Measurements from ENCODE around the gene AP2A2. TPM values are rescaled to one million over a fixed set of nuclear protein-coding genes. Genes with fewer than 3 reads are reported as not detected.

Gene AP2A2
- total and polyA plus RNA-seq, 5 donors: 22.4 to 55.0 (median 48.9) TPM

- Histone ChIP-seq H3K27me3 (ENCODE audit: control insufficient read depth, insufficient read depth) (no peaks in the 10 kb centered on the region), H3K4me1 (ENCODE audit: control insufficient read depth, insufficient read depth, low read length) (peaks cover 6% of the 10 kb centered on the region), H3K4me3 (ENCODE audit: low read length) (peak overlapping the region; percentile 98), H3K9me3 (ENCODE audit: control insufficient read depth, low read length) (no peaks in the 10 kb centered on the region), H3K27ac (ENCODE audit: low read length) (peak overlapping the region; percentile 71)
- WGBS: 2% methylated on average over 26 of the region's 26 CpGs
- intact Hi-C loops (cut with DNase I): loop anchor here in 1 of 4 donors (5.0 to 10.0 kb wide), 2 partner anchors 41 to 118 kb away; no protein-coding TSS in a partner anchor
- DNase-seq (peak; percentile 66 to 82 (median 74)), ATAC-seq (peak; percentile 20 to 70)
Observed at GRCh38 chr11:926341-926916, 759 bp downstream of the AP2A2 start.

- no peaks in the 10 kb centered on the region for H3K27me3 ChIP-seq (ENCODE audit: control insufficient read depth, insufficient read depth)
- no peaks in the 10 kb centered on the region for H3K9me3 ChIP-seq (ENCODE audit: control insufficient read depth, low read length)
- 67% methylated on average over 7 of the region's 7 CpGs for WGBS
- H3K4me1 ChIP-seq (ENCODE audit: control insufficient read depth, insufficient read depth, low read length): peaks cover 11% of the 10 kb centered on the region
- ATAC-seq: no peak
- H3K4me3 ChIP-seq (ENCODE audit: low read length): no peak overlapping the region
- peak overlapping the region; percentile 19 for H3K27ac ChIP-seq (ENCODE audit: low read length)
- no peak for DNase-seq
- intact Hi-C loops (cut with DNase I): loop anchor here in 1 of 4 donors (5.0 to 10.0 kb wide), 2 partner anchors 39 to 117 kb away; no protein-coding TSS in a partner anchor
Observed at GRCh38 chr11:927871-928270, 2.2 kb downstream of the AP2A2 start.

- no peak overlapping the region for H3K27ac ChIP-seq (ENCODE audit: low read length)
- intact Hi-C loops (cut with DNase I): loop anchor here in 1 of 4 donors (5.0 to 10.0 kb wide), 2 partner anchors 39 to 116 kb away; no protein-coding TSS in a partner anchor
- WGBS: 79% methylated on average over 8 of the region's 8 CpGs
- H3K27me3 ChIP-seq (ENCODE audit: control insufficient read depth, insufficient read depth): no peaks in the 10 kb centered on the region
- H3K4me3 ChIP-seq (ENCODE audit: low read length): no peak overlapping the region
- no peaks in the 10 kb centered on the region for H3K9me3 ChIP-seq (ENCODE audit: control insufficient read depth, low read length)
- no peak for ATAC-seq
- DNase-seq: no peak
- peaks cover 18% of the 10 kb centered on the region for H3K4me1 ChIP-seq (ENCODE audit: control insufficient read depth, insufficient read depth, low read length)
Observed at GRCh38 chr11:928786-929185, 3.1 kb downstream of the AP2A2 start.

- 96% methylated on average over 11 of the region's 11 CpGs for WGBS
- H3K4me3 ChIP-seq (ENCODE audit: low read length): no peak overlapping the region
- no peaks in the 10 kb centered on the region for H3K27me3 ChIP-seq (ENCODE audit: control insufficient read depth, insufficient read depth)
- DNase-seq (no peak), ATAC-seq (no peak)
- H3K9me3 ChIP-seq (ENCODE audit: control insufficient read depth, low read length): no peaks in the 10 kb centered on the region
- H3K27ac ChIP-seq (ENCODE audit: low read length): no peak overlapping the region
- H3K4me1 ChIP-seq (ENCODE audit: control insufficient read depth, insufficient read depth, low read length): peaks cover 18% of the 10 kb centered on the region
- intact Hi-C loops (cut with DNase I): loop anchor here in 1 of 4 donors (5.0 to 10.0 kb wide), 2 partner anchors 38 to 115 kb away; no protein-coding TSS in a partner anchor
Observed at GRCh38 chr11:929405-929804, 3.7 kb downstream of the AP2A2 start.

GRCh38 chr11:931385-931784, 5.7 kb downstream of the AP2A2 start:
- no peaks in the 10 kb centered on the region for H3K27me3 ChIP-seq (ENCODE audit: control insufficient read depth, insufficient read depth)
- H3K4me3 ChIP-seq (ENCODE audit: low read length): no peak overlapping the region
- ATAC-seq (peak in 1 of 2 donors; percentile 27), DNase-seq (no peak)
- WGBS: 30% methylated on average over 3 of the region's 3 CpGs
- H3K4me1 ChIP-seq (ENCODE audit: control insufficient read depth, insufficient read depth, low read length): peaks cover 18% of the 10 kb centered on the region
- no peak overlapping the region for H3K27ac ChIP-seq (ENCODE audit: low read length)
- intact Hi-C loops (cut with DNase I): no loop called here
- no peaks in the 10 kb centered on the region for H3K9me3 ChIP-seq (ENCODE audit: control insufficient read depth, low read length)

GRCh38 chr11:932435-932834, 6.8 kb downstream of the AP2A2 start:
- intact Hi-C loops (cut with DNase I): no loop called here
- no peak for DNase-seq

GRCh38 chr11:933142-933851, 7.6 kb downstream of the AP2A2 start:
- intact Hi-C loops (cut with DNase I): no loop called here
- Histone ChIP-seq H3K27me3 (ENCODE audit: control insufficient read depth, insufficient read depth) (no peaks in the 10 kb centered on the region), H3K27ac (ENCODE audit: low read length) (peak overlapping the region; percentile 54), H3K4me3 (ENCODE audit: low read length) (no peak overlapping the region), H3K4me1 (ENCODE audit: control insufficient read depth, insufficient read depth, low read length) (peaks cover 14% of the 10 kb centered on the region), H3K9me3 (ENCODE audit: control insufficient read depth, low read length) (no peaks in the 10 kb centered on the region)
- ATAC-seq (peak; percentile 31 to 38), DNase-seq (no peak)
- WGBS: 38% methylated on average over 14 of the region's 14 CpGs

More at GRCh38 chr11:932435-932834, 6.8 kb downstream of the AP2A2 start:
- Histone ChIP-seq H3K27ac (ENCODE audit: low read length) (peak overlapping the region; percentile 51), H3K27me3 (ENCODE audit: control insufficient read depth, insufficient read depth) (no peaks in the 10 kb centered on the region), H3K4me1 (ENCODE audit: control insufficient read depth, insufficient read depth, low read length) (peaks cover 14% of the 10 kb centered on the region), H3K4me3 (ENCODE audit: low read length) (no peak overlapping the region), H3K9me3 (ENCODE audit: control insufficient read depth, low read length) (no peaks in the 10 kb centered on the region)
- 45% methylated on average over 4 of the region's 4 CpGs for WGBS
- ATAC-seq: peak; percentile 59 to 78

GRCh38 chr11:933936-934335, 8.3 kb downstream of the AP2A2 start:
- intact Hi-C loops (cut with DNase I): no loop called here
- H3K27me3 ChIP-seq (ENCODE audit: control insufficient read depth, insufficient read depth): no peaks in the 10 kb centered on the region
- DNase-seq (no peak), ATAC-seq (no peak)
- no peak overlapping the region for H3K27ac ChIP-seq (ENCODE audit: low read length)
- peaks cover 14% of the 10 kb centered on the region for H3K4me1 ChIP-seq (ENCODE audit: control insufficient read depth, insufficient read depth, low read length)
- no peak overlapping the region for H3K4me3 ChIP-seq (ENCODE audit: low read length)
- 80% methylated on average over 7 of the region's 7 CpGs for WGBS
- H3K9me3 ChIP-seq (ENCODE audit: control insufficient read depth, low read length): no peaks in the 10 kb centered on the region

GRCh38 chr11:934527-934926, 8.9 kb downstream of the AP2A2 start:
- Histone ChIP-seq H3K4me3 (ENCODE audit: low read length) (no peak overlapping the region), H3K4me1 (ENCODE audit: control insufficient read depth, insufficient read depth, low read length) (peaks cover 14% of the 10 kb centered on the region), H3K27me3 (ENCODE audit: control insufficient read depth, insufficient read depth) (no peaks in the 10 kb centered on the region), H3K27ac (ENCODE audit: low read length) (no peak overlapping the region), H3K9me3 (ENCODE audit: control insufficient read depth, low read length) (no peaks in the 10 kb centered on the region)
- WGBS: 74% methylated on average over 6 of the region's 6 CpGs
- DNase-seq (no peak), ATAC-seq (no peak)
- intact Hi-C loops (cut with DNase I): no loop called here

- Histone ChIP-seq H3K4me1 (ENCODE audit: control insufficient read depth, insufficient read depth, low read length) (peaks cover 19% of the 10 kb centered on the region), H3K4me3 (ENCODE audit: low read length) (no peak overlapping the region), H3K27ac (ENCODE audit: low read length) (no peak overlapping the region), H3K9me3 (ENCODE audit: control insufficient read depth, low read length) (no peaks in the 10 kb centered on the region), H3K27me3 (ENCODE audit: control insufficient read depth, insufficient read depth) (no peaks in the 10 kb centered on the region)
- ATAC-seq (no peak), DNase-seq (no peak)
- intact Hi-C loops (cut with DNase I): no loop called here
- WGBS: over 99% methylated on average over 3 of the region's 3 CpGs
Observed at GRCh38 chr11:936199-936598, 10.5 kb downstream of the AP2A2 start.

- H3K4me1 ChIP-seq (ENCODE audit: control insufficient read depth, insufficient read depth, low read length): peaks cover 16% of the 10 kb centered on the region
- ATAC-seq: no peak
- no peaks in the 10 kb centered on the region for H3K9me3 ChIP-seq (ENCODE audit: control insufficient read depth, low read length)
- no peak for DNase-seq
- H3K27ac ChIP-seq (ENCODE audit: low read length): no peak overlapping the region
- 77% methylated on average over 10 of the region's 10 CpGs for WGBS
- intact Hi-C loops (cut with DNase I): no loop called here
- H3K27me3 ChIP-seq (ENCODE audit: control insufficient read depth, insufficient read depth): no peaks in the 10 kb centered on the region
- H3K4me3 ChIP-seq (ENCODE audit: low read length): no peak overlapping the region
Observed at GRCh38 chr11:937841-938261, 12.2 kb downstream of the AP2A2 start.

All from right cardiac atrium (tissue), 5 donors.